AG09309 (cell line): Measurements from ENCODE around the gene TTC9B.
"Not testable (repeated sequence)": the region's sequence is repeated elsewhere in the genome, so short reads cannot be mapped to it uniquely, and the experiment has no call there.

Source experiments
- DNase-seq: peaks from one replicate; pipeline ENCODE4 v3.0.0-alpha.2; 2010; ENCODE audit warnings: low read depth
- H3K4me3 ChIP-seq: 2 replicates; pipeline ENCODE4 v1.5.1; 2011; ENCODE audit warnings: mild to moderate bottlenecking, low read depth, low read length, moderate library complexity; ENCODE audit not compliant: control insufficient read depth
- TF ChIP-seq, protein P1 (sequence below): IDR thresholded peaks from 2 replicates; pipeline ENCODE4 v1.5.1; 2011; ENCODE audit warnings: mild to moderate bottlenecking, low read depth, low read length, inconsistent platforms; ENCODE audit not compliant: insufficient read depth, control insufficient read depth; ENCODE audit errors: missing control alignments

Gene TTC9B

DNA sequence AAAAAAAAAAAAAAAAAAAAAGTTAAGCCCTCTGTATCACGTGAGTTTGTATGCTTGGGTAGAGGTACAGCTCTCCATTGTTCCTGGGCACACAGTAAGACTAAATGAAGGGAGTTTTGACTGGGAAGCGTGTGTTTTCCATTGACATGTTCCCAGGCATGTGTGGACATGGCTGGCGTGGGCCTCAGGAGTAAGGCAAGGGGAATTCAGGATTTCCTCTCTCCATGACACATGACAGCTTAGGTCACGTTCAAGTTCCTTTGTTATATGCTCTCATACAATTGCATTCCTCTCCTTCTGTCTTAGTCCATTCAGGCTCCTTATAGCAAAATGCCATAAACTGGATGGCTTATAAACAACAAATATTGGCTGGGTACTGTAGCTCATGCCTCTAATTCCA is 44.1 kb downstream of the TTC9B start:
- H3K4me3 ChIP-seq = no peak overlapping the region
- TF ChIP-seq, protein P1, sequence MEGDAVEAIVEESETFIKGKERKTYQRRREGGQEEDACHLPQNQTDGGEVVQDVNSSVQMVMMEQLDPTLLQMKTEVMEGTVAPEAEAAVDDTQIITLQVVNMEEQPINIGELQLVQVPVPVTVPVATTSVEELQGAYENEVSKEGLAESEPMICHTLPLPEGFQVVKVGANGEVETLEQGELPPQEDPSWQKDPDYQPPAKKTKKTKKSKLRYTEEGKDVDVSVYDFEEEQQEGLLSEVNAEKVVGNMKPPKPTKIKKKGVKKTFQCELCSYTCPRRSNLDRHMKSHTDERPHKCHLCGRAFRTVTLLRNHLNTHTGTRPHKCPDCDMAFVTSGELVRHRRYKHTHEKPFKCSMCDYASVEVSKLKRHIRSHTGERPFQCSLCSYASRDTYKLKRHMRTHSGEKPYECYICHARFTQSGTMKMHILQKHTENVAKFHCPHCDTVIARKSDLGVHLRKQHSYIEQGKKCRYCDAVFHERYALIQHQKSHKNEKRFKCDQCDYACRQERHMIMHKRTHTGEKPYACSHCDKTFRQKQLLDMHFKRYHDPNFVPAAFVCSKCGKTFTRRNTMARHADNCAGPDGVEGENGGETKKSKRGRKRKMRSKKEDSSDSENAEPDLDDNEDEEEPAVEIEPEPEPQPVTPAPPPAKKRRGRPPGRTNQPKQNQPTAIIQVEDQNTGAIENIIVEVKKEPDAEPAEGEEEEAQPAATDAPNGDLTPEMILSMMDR = no peak
- DNase-seq = no peak

DNA sequence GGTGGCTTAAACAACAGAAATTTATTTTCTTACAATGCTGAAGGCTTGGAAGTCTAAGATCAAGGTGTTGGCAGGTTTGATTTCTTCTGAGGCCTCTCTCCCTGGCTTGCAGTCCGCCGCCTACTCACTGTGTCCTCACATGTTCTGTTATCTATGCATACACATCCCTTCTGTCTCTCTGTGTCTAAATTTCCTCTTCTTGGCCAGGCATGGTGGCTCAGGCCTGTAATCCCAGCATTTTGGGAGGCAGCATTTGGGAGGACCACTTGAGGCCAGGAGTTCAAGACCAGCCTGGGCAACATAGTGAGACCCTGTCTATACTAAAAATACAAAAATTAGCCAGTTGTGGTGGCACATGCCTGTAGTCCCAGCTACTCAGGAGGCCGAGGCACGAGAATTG is 46.9 kb downstream of the TTC9B start:
- DNase-seq, H3K4me3 ChIP-seq: not testable (repeated sequence)

DNA sequence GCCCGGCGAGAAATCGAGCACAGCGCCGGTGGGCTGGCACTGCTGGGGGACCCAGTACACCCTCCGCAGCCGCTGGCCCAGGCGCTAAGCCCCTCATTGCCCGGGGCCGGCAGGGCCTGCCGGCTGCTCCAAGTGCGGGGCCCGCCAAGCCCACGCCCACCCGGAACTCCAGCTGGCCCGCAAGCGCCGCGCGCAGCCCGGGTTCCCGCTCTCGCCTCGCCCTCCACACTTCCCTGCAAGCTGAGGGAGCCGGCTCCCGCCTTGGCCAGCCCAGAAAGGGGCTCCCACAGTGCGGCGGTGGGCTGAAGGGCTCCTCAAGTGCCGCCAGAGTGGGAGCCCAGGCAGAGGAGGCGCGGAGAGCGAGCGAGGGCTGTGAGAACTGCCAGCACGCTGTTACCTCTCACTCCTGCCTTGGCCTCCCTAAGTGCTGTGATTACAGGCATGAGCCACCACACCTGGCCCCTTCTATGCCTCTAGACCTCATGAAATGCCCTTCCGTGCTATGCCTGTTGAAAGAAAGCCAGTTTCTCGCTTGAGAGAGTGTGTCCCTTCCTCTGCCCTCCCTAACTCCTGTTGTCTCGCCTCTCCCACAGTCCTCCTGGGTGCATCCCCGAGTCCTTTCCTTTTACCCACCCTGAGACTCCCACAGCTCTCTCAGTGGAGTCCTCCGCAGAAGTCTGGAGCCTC is 47.7 kb downstream of the TTC9B start:
- not testable (repeated sequence) for DNase-seq, H3K4me3 ChIP-seq

DNA sequence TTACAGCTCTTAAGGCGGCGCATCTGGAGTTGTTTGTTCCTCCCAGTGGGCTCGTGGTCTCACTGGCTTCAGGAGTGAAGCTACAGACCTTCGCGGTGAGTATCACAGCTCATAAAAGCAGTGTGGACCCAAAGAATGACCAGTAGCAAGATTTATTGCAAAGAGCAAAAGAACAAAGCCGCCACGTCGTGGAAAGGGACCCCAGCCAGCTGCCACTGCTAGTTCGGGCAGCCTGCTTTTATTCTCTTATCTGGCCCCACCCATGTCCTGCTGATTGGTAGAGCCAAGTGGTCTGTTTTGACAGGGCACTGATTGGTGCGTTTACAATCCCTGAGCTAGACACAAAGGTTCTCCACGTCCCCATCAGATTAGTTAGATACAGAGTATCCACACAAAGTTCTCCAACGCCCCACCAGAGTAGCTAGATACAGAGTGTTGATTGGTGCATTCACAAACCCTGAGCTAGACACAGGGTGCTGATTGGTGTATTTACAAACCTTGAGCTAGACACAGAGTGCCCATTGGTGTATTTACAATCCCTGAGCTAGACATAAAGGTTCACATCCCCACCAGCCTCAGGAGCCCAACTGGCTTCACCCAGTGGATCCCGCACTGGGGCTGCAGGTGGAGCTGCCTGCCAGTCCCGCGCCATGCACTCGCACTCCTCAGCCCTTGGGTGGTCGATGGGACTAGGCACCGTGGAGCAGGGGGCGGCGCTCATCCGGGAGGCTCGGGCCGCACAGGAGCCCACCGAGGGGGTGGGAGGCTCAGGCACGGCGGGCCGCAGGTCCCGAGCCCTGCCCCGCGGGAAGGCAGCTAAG is 48.5 kb downstream of the TTC9B start:
- not testable (repeated sequence) for H3K4me3 ChIP-seq, DNase-seq
